GM12875 (cell line): ENCODE measurements around the gene ST6GALNAC3.

Experiments
- H3K4me3 ChIP-seq: one replicate; pipeline ENCODE4 v1.5.1; 2011; ENCODE audit warnings: low read depth, low read length, control low read depth
- TF ChIP-seq, protein P1 (sequence below): IDR thresholded peaks from 2 replicates; pipeline ENCODE4 v1.5.1; 2011; ENCODE audit warnings: low read depth, mild to moderate bottlenecking, control low read depth, inconsistent platforms, low read length, moderate library complexity, borderline replicate concordance; ENCODE audit not compliant: insufficient read depth

The ST6GALNAC3 gene

DNA sequence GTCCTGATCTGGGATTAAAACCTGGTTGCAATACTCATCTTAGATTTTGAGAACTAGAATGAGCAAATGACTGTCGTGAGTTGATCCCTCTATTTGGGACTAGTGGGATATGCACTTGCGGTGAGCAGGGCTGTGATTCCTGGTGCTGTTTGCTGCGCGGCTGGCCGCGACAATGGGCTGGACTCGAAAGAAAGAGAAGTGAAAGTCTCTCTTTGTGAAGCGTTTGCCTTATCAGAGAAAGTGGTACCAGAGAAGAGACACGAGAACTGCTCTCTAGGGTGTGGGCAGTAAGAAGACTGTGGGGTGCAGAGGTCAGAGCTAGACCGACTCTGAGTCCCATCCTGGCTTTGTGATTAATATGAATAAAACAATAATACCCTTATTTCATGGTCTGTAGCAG, 8.6 kb downstream of the ST6GALNAC3 start:
- TF ChIP-seq, protein P1, sequence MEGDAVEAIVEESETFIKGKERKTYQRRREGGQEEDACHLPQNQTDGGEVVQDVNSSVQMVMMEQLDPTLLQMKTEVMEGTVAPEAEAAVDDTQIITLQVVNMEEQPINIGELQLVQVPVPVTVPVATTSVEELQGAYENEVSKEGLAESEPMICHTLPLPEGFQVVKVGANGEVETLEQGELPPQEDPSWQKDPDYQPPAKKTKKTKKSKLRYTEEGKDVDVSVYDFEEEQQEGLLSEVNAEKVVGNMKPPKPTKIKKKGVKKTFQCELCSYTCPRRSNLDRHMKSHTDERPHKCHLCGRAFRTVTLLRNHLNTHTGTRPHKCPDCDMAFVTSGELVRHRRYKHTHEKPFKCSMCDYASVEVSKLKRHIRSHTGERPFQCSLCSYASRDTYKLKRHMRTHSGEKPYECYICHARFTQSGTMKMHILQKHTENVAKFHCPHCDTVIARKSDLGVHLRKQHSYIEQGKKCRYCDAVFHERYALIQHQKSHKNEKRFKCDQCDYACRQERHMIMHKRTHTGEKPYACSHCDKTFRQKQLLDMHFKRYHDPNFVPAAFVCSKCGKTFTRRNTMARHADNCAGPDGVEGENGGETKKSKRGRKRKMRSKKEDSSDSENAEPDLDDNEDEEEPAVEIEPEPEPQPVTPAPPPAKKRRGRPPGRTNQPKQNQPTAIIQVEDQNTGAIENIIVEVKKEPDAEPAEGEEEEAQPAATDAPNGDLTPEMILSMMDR = no peak
- no peak overlapping the region for H3K4me3 ChIP-seq

DNA sequence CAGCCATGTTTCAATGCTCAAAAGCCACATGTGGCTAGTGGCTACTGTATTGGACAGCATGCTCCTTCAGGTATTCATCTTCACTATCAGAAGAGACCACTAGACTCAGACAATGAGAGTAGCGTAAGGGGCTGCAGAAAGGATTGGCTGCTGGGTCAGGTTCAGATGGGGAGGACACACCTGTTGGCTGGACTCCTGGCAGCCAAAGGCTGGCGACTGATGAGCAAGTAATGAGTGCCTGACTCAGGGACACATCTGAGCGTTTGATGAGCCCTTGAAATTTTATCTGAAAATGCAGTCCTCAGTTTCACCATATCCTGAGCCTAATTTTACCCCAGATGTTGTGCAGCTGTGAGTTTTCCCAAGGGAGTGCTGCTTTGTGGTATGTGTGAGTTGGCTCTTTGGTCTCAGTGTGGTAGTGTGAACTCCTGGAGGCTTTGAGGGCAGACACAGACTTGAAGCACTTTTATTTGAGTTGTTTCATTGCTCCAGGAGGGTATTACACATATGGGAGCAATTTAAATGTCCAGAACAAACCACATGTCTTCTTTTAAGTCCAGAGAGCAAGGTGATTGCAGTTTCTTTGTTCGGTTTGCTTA, 9.6 kb downstream of the ST6GALNAC3 start:
- TF ChIP-seq, protein P1 = no peak
- no peak overlapping the region for H3K4me3 ChIP-seq

DNA sequence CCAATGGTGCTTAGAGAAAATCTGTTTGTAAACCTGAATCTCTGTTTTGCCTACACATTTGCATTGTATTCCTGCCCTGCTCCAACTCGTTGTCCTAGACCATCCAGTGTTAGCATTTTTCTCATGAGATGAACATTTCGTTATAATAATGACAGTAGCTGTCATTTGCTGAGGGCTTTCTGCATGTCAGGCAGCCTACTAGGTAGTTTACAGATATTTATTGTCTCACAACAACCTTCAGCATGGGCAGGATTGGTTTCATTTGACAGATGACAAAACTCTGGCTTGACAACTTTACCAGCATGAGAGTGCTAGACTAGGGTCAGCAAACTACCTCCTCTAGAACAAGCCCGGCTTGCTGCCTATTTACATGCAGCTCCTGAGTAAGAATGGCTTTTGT, 10.1 kb downstream of the ST6GALNAC3 start:
- no peak overlapping the region for H3K4me3 ChIP-seq
- TF ChIP-seq, protein P1 = no peak

DNA sequence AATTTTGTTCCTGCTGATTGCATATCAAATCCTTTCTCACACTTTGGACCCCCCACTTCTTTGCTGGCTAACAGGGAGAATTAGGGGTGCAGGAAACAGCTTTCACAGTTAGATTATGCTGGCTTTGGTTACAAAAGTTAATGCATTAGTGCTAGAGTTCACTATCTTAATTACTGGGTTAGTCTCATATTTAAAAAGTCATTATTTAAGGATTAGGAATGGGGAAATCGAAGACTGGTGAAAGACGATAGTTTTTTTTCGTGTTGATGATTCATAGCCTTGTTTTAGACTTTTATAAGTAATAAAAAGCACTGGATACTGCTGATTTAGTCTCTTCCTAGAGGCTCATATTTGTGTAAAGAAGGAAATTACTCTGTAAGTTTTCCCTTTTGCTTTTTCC, 11.6 kb downstream of the ST6GALNAC3 start:
- H3K4me3 ChIP-seq = no peak overlapping the region
- TF ChIP-seq, protein P1 = no peak

DNA sequence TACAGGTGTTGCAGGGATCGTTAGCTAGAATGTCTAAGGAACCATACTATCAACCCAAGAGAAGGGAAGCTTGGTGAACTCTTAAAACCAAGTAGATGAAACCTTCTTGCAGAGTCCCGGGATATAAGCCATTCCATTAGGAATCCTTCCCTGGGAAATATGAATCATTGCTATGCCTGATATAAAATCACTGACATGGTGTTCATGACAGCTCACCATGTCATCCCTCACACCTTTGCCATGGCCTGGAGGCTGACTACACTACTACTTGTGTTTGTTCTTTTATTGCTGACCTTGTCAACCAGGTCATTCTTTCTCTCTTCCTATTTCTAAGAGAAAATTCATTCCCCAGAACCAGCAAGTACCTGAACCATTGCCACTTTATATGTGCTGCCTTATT, 12.1 kb downstream of the ST6GALNAC3 start:
- H3K4me3 ChIP-seq = no peak overlapping the region
- TF ChIP-seq, protein P1 = no peak

DNA sequence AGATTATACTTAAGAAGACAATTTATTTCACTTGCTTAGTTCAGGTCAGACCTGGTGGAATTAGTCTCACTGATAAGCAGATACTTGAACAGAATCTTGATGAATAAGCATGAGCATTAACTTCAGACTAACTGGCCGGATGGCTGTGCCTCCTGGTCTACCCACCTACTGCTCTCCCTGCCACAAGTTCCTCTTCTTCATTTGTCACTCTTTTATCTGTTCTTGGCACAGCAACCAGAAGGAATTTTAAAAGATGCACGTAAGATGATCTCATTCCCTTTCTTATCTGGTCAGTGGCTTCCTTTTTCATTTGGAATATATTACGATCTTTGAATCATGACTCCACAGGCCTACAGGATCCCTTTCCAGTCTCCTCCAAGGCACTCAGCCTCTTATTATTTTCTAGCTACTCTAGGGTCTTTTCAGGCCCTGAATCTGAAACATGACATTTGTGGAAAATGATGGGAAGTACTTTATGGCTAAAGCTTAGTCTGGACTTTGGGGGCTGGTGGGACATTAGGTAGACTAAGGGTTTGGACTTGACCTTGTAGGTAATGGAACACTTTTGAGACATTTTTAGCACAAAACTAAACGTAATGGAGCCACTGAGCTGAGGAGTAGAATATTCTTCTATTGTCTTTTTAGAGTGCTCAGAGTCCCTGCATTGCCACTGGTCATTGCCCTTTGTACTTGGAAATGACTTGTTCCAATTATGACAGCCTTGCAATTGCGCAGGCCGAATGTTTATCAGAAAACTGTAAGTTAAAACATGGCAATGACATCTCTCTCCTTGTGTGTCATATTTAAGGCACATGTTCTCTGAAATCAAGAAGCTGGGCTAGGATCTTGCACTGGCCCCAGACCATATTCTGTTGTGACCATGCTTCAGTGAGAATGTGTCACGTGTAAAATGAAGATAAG, 16.0 kb downstream of the ST6GALNAC3 start:
- TF ChIP-seq, protein P1 = no peak
- no peak overlapping the region for H3K4me3 ChIP-seq

DNA sequence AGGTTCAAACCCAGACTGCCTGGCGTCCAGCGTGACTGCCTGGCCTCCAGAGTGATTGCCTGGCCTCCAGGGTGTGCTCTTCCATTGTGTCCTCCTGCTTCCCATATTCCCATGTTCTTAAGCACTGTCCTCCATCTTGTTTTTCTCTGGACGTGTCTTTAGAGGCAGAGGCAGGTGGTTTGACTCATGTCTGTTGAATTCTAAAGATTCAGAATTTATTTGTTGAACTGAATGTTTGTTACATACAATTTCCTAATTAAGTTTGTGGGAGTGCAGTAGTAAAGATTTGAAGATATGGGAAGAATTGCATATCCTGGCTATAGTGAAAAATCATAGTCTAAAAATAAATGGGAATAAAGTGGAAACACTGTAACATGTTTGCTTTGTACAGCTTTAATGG, 18.3 kb downstream of the ST6GALNAC3 start:
- no peak overlapping the region for H3K4me3 ChIP-seq
- TF ChIP-seq, protein P1 = no peak
